ENCODE results near the gene ERC2.

Gene ERC2

GRCh38 chr3:55537129-55537528 lies 931.1 kb downstream of the ERC2 start:
- no peaks in the 10 kb centered on the region for H3K36me3 ChIP-seq (ENCODE audit: control insufficient read depth in 2 of 2, insufficient read depth in 1 of 2, low read length in 2 of 2)
- H3K4me3 ChIP-seq (ENCODE audit: low read depth, low read length) = no peak overlapping the region
- ChIA-PET POLR2A (no interaction called here), CTCF (no interaction called here)
- no peaks in the 10 kb centered on the region for H3K4me1 ChIP-seq (ENCODE audit: control insufficient read depth, insufficient read depth, low read length)
- no peaks in the 10 kb centered on the region for H3K9me3 ChIP-seq (ENCODE audit: control insufficient read depth, insufficient read depth, low read depth, low read length)
- TF ChIP-seq MYNN (tag by site-specific recombination; IDR thresholded peaks at IDR 0.05; ENCODE audit: borderline replicate concordance) (no peak), ZNF626 (tag by site-specific recombination; IDR thresholded peaks at IDR 0.05) (no peak), GFI1B (tag by site-specific recombination; IDR thresholded peaks at IDR 0.05) (no peak), ZBTB17 (tag by site-specific recombination; IDR thresholded peaks at IDR 0.05) (no peak), KLF16 (tag by site-specific recombination; IDR thresholded peaks at IDR 0.05) (no peak), ZNF138 (tag by site-specific recombination; IDR thresholded peaks at IDR 0.05; ENCODE audit: borderline replicate concordance) (no peak), ZNF510 (tag by site-specific recombination; IDR thresholded peaks at IDR 0.05; ENCODE audit: insufficient replicate concordance) (no peak), ZNF639 (tag by site-specific recombination; IDR thresholded peaks at IDR 0.05) (no peak), PATZ1 (tag by site-specific recombination; IDR thresholded peaks at IDR 0.05) (no peak), ZNF184 (tag by site-specific recombination; IDR thresholded peaks at IDR 0.05) (no peak), ZNF426 (tag by site-specific recombination; IDR thresholded peaks at IDR 0.05) (no peak), ZNF660 (tag by site-specific recombination; IDR thresholded peaks at IDR 0.05) (no peak), ZNF571 (tag by site-specific recombination; IDR thresholded peaks at IDR 0.05) (no peak)
- TF ChIP-seq, protein P1, sequence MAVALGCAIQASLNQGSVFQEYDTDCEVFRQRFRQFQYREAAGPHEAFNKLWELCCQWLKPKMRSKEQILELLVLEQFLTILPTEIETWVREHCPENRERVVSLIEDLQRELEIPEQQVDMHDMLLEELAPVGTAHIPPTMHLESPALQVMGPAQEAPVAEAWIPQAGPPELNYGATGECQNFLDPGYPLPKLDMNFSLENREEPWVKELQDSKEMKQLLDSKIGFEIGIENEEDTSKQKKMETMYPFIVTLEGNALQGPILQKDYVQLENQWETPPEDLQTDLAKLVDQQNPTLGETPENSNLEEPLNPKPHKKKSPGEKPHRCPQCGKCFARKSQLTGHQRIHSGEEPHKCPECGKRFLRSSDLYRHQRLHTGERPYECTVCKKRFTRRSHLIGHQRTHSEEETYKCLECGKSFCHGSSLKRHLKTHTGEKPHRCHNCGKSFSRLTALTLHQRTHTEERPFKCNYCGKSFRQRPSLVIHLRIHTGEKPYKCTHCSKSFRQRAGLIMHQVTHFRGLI (tag by site-specific recombination; IDR thresholded peaks at IDR 0.05) = no peak
- TF ChIP-seq, protein P2, sequence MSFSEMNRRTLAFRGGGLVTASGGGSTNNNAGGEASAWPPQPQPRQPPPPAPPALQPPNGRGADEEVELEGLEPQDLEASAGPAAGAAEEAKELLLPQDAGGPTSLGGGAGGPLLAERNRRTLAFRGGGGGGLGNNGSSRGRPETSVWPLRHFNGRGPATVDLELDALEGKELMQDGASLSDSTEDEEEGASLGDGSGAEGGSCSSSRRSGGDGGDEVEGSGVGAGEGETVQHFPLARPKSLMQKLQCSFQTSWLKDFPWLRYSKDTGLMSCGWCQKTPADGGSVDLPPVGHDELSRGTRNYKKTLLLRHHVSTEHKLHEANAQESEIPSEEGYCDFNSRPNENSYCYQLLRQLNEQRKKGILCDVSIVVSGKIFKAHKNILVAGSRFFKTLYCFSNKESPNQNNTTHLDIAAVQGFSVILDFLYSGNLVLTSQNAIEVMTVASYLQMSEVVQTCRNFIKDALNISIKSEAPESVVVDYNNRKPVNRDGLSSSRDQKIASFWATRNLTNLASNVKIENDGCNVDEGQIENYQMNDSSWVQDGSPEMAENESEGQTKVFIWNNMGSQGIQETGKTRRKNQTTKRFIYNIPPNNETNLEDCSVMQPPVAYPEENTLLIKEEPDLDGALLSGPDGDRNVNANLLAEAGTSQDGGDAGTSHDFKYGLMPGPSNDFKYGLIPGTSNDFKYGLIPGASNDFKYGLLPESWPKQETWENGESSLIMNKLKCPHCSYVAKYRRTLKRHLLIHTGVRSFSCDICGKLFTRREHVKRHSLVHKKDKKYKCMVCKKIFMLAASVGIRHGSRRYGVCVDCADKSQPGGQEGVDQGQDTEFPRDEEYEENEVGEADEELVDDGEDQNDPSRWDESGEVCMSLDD (tag by site-specific recombination; IDR thresholded peaks at IDR 0.05) = no peak
- TF ChIP-seq, protein P3, sequence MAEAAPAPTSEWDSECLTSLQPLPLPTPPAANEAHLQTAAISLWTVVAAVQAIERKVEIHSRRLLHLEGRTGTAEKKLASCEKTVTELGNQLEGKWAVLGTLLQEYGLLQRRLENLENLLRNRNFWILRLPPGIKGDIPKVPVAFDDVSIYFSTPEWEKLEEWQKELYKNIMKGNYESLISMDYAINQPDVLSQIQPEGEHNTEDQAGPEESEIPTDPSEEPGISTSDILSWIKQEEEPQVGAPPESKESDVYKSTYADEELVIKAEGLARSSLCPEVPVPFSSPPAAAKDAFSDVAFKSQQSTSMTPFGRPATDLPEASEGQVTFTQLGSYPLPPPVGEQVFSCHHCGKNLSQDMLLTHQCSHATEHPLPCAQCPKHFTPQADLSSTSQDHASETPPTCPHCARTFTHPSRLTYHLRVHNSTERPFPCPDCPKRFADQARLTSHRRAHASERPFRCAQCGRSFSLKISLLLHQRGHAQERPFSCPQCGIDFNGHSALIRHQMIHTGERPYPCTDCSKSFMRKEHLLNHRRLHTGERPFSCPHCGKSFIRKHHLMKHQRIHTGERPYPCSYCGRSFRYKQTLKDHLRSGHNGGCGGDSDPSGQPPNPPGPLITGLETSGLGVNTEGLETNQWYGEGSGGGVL (tag by site-specific recombination; IDR thresholded peaks at IDR 0.05) = no peak
- H3K27ac ChIP-seq (ENCODE audit: extremely low read depth, low read depth, low read length) = no peak overlapping the region

Data from HEK293 (cell line).